Neural cell (in vitro differentiated cells): ENCODE results near the gene SMIM13. TPM values are rescaled to one million over a fixed set of nuclear protein-coding genes. Genes with fewer than 3 reads are reported as not detected.

Experiments
- H2AFZ ChIP-seq: fragments of 200-600, 300-800 bp; sonication (generic), shearing (Covaris generic); 2 replicates; pipeline ENCODE4 v1.6.0; 2014; ENCODE audit warnings: low read depth, mild to moderate bottlenecking, antibody characterized with exemption, low read length, moderate library complexity
- H3F3A ChIP-seq: fragments of 200-600 bp; shearing (Covaris generic); 2 replicates; pipeline ENCODE4 v1.6.1; 2016; ENCODE audit warnings: mild to moderate bottlenecking, moderate library complexity, mixed read lengths, antibody characterized with exemption, low read length; ENCODE audit not compliant: insufficient read depth, poor library complexity, severe bottlenecking
- H3K27ac ChIP-seq: fragments of 200-600, 300-800 bp; sonication (generic), shearing (Covaris generic); 2 replicates; pipeline ENCODE4 v1.5.1; 2014; ENCODE audit warnings: mild to moderate bottlenecking, low read length, moderate library complexity
- H3K27me3 ChIP-seq: fragments of 300-800, 200-600 bp; sonication (generic), shearing (Covaris generic); 2 replicates; pipeline ENCODE4 v1.6.0; 2014; ENCODE audit warnings: mild to moderate bottlenecking, low read depth, low read length, moderate library complexity; ENCODE audit not compliant: insufficient read depth
- H3K36me3 ChIP-seq: fragments of 300-800, 200-600 bp; sonication (generic), shearing (Covaris generic); 2 replicates; pipeline ENCODE4 v1.5.1; 2014; ENCODE audit warnings: mild to moderate bottlenecking, antibody characterized with exemption, low read length, moderate library complexity; ENCODE audit not compliant: insufficient read depth
- H3K4me2 ChIP-seq: fragments of 300-800, 200-600 bp; sonication (generic), shearing (Covaris generic); 2 replicates; pipeline ENCODE4 v1.6.0; 2014; ENCODE audit warnings: mild to moderate bottlenecking, low read length
- H3K4me3 ChIP-seq: fragments of 300-800, 200-600 bp; sonication (generic), shearing (Covaris generic); 2 replicates; pipeline ENCODE4 v1.5.1; 2014; ENCODE audit warnings: mild to moderate bottlenecking, low read length, moderate library complexity
- H3K79me2 ChIP-seq: fragments of 200-600 bp; shearing (Covaris generic); replicated peaks from 2 replicates; pipeline ENCODE4 v1.6.0; 2014; ENCODE audit warnings: mild to moderate bottlenecking, low read length, moderate library complexity; ENCODE audit not compliant: insufficient read depth
- H3K9ac ChIP-seq: fragments of 300-800, 200-600 bp; sonication (generic), shearing (Covaris generic); 2 replicates; pipeline ENCODE4 v1.6.1; 2016; ENCODE audit warnings: mild to moderate bottlenecking, low read length, mixed read lengths
- H3K9me2 ChIP-seq: fragments of 200-600 bp; shearing (Covaris generic); 2 replicates; pipeline ENCODE4 v1.6.1; 2016; ENCODE audit warnings: mild to moderate bottlenecking, low read length, mixed read lengths; ENCODE audit not compliant: insufficient read depth
- H3K9me3 ChIP-seq: fragments of 200-600, 300-800 bp; sonication (generic), shearing (Covaris generic); 2 replicates; pipeline ENCODE4 v1.6.1; 2016; ENCODE audit warnings: mild to moderate bottlenecking, mixed run types, low read length, moderate library complexity, mixed read lengths
- H4K20me1 ChIP-seq: fragments of 200-600 bp; shearing (Covaris generic); 2 replicates; pipeline ENCODE4 v1.6.1; 2016; ENCODE audit warnings: mild to moderate bottlenecking, mixed run types; ENCODE audit not compliant: insufficient read depth
- EP300 ChIP-seq: fragments of 450-650 bp; conservative IDR thresholded peaks from 2 replicates; pipeline ENCODE4 v1.6.1; 2014; ENCODE audit warnings: antibody characterized with exemption, mild to moderate bottlenecking, moderate library complexity; ENCODE audit not compliant: poor library complexity, severe bottlenecking
- EZH2 ChIP-seq: fragments of 200-600, 300-800 bp; shearing (Covaris generic), sonication (generic); IDR thresholded peaks from 2 replicates; pipeline ENCODE4 v1.6.1; 2014; ENCODE audit warnings: antibody characterized with exemption, low read length, borderline replicate concordance, mild to moderate bottlenecking; ENCODE audit not compliant: insufficient read depth, poor library complexity, severe bottlenecking
- MXI1 ChIP-seq: fragments of 450-650 bp; conservative IDR thresholded peaks from 2 replicates; pipeline ENCODE4 v1.6.1; 2014; ENCODE audit warnings: antibody characterized with exemption, mild to moderate bottlenecking; ENCODE audit not compliant: poor library complexity, severe bottlenecking
- POLR2AphosphoS5 ChIP-seq: IDR thresholded peaks from 2 replicates; pipeline ENCODE4 v1.6.1; 2012
- RAD21 ChIP-seq: fragments of 450-650 bp; conservative IDR thresholded peaks from 2 replicates; pipeline ENCODE4 v1.6.1; 2014; ENCODE audit warnings: antibody characterized with exemption, mild to moderate bottlenecking, moderate library complexity
- SMC3 ChIP-seq: fragments of 450-650 bp; conservative IDR thresholded peaks from 2 replicates; pipeline ENCODE4 v1.6.1; 2014; ENCODE audit warnings: antibody characterized with exemption, mild to moderate bottlenecking, moderate library complexity; ENCODE audit not compliant: poor library complexity
- TAF1 ChIP-seq: IDR thresholded peaks from 2 replicates; pipeline ENCODE4 v1.6.1; 2012; ENCODE audit warnings: low read depth
- polyA plus RNA-seq: library from polyadenylated mRNA; depleted of rRNA; stranded (reverse); fragments of >200 nt; gene quantifications from 2 replicates; pipeline ENCODE4 v1.2.3, GENCODE V29; 2014
- TF ChIP-seq, protein P1 (sequence below): IDR thresholded peaks from 2 replicates; pipeline ENCODE4 v1.6.1; 2012; ENCODE audit warnings: borderline replicate concordance
- TF ChIP-seq, protein P2 (sequence below): fragments of 450-650 bp; IDR thresholded peaks from 2 replicates; pipeline ENCODE4 v1.5.1; 2014; ENCODE audit warnings: antibody characterized with exemption, mild to moderate bottlenecking, moderate library complexity; ENCODE audit not compliant: poor library complexity, severe bottlenecking

Gene SMIM13
- polyA plus RNA-seq, 1 donor from 2014 or later: 51.0 TPM

DNA sequence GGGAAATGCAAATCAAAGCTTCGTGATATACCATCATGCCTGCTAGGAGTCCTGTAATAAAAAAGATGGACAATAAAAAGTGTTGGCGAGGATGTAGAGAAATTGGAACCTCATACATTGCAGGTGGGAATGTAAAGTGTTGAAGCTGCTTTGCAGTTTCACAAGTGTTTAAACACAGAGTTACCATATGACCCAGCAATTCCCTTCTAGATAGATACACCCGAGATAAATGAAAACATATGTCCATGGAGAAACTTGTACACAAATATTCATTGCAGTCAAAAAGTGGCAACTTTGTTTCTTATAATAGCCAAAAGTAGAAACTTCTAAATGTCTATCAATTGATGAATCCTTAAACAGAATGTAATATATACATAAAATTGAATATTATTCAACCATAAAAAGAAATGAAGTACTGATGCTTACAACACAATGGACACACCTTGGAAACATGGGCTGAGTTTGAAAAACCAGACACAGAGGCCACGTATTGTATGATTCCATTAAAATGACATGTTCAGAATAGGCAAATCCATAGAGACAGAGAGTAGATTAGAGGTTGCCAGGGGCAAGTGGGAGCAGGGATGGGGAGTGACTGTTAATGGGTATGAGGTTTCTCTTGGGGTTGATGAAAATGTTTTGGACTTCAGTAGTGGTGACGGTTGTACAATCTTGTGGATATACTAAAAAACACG is 38.7 kb downstream of the SMIM13 start:
- Histone ChIP-seq H3K9ac (no peak overlapping the region), H4K20me1 (no peaks in the 10 kb centered on the region), H2AFZ (no peak overlapping the region), H3K4me2 (no peak overlapping the region), H3K9me3 (no peaks in the 10 kb centered on the region), H3K27ac (no peak overlapping the region), H3K27me3 (no peaks in the 10 kb centered on the region), H3K4me3 (no peak overlapping the region), H3F3A (no peaks in the 10 kb centered on the region), H3K36me3 (peaks cover 3% of the 10 kb centered on the region), H3K9me2 (no peaks in the 10 kb centered on the region), H3K79me2 (no peaks in the 10 kb centered on the region)
- TF ChIP-seq RAD21: no peak
- TF ChIP-seq EP300: no peak
- no peak for TF ChIP-seq SMC3

DNA sequence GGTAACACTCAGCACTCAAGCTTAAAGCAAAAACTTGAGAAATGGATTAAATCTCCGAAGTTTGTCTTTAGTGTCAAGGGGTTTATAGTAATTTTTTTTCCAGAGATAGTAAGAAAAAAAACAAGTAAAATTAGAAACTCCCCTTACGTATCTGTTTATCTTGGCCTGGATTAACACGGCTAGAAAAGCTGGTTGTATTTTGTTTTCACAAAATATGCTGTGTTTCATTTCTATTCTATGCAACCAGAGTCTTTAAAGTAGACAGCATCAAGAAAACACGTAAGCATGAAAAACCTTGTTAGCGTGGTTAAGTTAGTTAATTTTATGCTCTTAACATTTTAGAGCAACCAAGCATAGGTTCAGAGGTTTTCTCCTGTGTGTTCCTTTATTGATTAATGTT is 39.6 kb downstream of the SMIM13 start:
- Histone ChIP-seq H3F3A (no peaks in the 10 kb centered on the region), H3K4me3 (no peak overlapping the region), H3K4me2 (no peak overlapping the region), H2AFZ (no peak overlapping the region), H3K79me2 (no peaks in the 10 kb centered on the region), H3K9me2 (no peaks in the 10 kb centered on the region), H4K20me1 (no peaks in the 10 kb centered on the region), H3K36me3 (peaks cover 3% of the 10 kb centered on the region), H3K9me3 (no peaks in the 10 kb centered on the region), H3K9ac (no peak overlapping the region), H3K27me3 (no peaks in the 10 kb centered on the region), H3K27ac (no peak overlapping the region)
- TF ChIP-seq, protein P1, sequence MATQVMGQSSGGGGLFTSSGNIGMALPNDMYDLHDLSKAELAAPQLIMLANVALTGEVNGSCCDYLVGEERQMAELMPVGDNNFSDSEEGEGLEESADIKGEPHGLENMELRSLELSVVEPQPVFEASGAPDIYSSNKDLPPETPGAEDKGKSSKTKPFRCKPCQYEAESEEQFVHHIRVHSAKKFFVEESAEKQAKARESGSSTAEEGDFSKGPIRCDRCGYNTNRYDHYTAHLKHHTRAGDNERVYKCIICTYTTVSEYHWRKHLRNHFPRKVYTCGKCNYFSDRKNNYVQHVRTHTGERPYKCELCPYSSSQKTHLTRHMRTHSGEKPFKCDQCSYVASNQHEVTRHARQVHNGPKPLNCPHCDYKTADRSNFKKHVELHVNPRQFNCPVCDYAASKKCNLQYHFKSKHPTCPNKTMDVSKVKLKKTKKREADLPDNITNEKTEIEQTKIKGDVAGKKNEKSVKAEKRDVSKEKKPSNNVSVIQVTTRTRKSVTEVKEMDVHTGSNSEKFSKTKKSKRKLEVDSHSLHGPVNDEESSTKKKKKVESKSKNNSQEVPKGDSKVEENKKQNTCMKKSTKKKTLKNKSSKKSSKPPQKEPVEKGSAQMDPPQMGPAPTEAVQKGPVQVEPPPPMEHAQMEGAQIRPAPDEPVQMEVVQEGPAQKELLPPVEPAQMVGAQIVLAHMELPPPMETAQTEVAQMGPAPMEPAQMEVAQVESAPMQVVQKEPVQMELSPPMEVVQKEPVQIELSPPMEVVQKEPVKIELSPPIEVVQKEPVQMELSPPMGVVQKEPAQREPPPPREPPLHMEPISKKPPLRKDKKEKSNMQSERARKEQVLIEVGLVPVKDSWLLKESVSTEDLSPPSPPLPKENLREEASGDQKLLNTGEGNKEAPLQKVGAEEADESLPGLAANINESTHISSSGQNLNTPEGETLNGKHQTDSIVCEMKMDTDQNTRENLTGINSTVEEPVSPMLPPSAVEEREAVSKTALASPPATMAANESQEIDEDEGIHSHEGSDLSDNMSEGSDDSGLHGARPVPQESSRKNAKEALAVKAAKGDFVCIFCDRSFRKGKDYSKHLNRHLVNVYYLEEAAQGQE: no peak
- TF ChIP-seq MXI1 (no peak), EP300 (no peak), RAD21 (no peak)

DNA sequence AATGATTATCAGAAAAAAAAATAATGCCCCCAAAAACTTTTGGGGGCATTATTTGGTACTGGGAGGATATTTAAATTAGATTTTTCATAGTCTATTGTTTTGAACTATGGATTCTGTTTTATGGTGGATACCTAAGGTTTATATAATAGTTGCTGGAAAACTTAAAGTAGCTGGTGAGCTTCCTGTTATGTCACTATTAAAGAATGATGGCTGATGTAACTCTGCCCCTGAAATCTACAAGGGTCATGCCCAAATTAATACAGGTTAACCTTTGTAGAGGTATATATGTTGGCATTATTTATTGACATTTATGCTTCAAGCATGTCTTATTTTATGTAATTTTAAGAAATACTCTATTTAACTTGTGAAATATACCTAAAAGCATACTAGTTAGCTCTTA is 43.2 kb downstream of the SMIM13 start:
- Histone ChIP-seq H3K4me3 (no peak overlapping the region), H3K27ac (no peak overlapping the region), H3K36me3 (peaks cover 3% of the 10 kb centered on the region), H3F3A (no peaks in the 10 kb centered on the region), H2AFZ (no peak overlapping the region), H3K27me3 (no peaks in the 10 kb centered on the region), H3K79me2 (no peaks in the 10 kb centered on the region), H3K9me3 (no peaks in the 10 kb centered on the region), H3K9me2 (no peaks in the 10 kb centered on the region), H3K4me2 (no peak overlapping the region), H4K20me1 (no peaks in the 10 kb centered on the region), H3K9ac (no peak overlapping the region)
- TF ChIP-seq, protein P1: no peak
- no peak for TF ChIP-seq TAF1
- no peak for TF ChIP-seq EZH2
- no peak for TF ChIP-seq POLR2AphosphoS5
- TF ChIP-seq MXI1: no peak
- TF ChIP-seq, protein P2, sequence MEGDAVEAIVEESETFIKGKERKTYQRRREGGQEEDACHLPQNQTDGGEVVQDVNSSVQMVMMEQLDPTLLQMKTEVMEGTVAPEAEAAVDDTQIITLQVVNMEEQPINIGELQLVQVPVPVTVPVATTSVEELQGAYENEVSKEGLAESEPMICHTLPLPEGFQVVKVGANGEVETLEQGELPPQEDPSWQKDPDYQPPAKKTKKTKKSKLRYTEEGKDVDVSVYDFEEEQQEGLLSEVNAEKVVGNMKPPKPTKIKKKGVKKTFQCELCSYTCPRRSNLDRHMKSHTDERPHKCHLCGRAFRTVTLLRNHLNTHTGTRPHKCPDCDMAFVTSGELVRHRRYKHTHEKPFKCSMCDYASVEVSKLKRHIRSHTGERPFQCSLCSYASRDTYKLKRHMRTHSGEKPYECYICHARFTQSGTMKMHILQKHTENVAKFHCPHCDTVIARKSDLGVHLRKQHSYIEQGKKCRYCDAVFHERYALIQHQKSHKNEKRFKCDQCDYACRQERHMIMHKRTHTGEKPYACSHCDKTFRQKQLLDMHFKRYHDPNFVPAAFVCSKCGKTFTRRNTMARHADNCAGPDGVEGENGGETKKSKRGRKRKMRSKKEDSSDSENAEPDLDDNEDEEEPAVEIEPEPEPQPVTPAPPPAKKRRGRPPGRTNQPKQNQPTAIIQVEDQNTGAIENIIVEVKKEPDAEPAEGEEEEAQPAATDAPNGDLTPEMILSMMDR: no peak
- no peak for TF ChIP-seq EP300
- TF ChIP-seq SMC3: no peak
